ENCODE results near the gene GRIA4.

GRIA4 gene

DNA sequence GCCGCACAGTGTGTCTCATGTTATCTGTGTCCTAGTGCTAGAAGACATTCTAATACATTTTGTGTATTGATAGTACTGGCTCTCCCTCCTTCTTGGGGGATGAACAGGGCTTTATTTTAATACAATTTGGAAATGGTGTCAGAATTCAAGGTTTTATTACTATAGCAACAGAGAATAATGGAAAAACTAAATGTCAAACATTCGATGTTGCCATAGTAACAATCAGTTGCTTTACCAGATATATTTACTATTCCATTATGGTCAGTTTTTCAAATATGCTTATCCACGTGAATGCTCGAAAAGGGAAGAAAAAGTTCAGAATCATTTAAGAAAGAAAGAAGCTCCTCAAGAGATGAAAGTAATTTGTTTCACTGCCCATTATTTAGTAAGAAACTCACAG is 420.7 kb downstream of the GRIA4 start:
- TF ChIP-seq, protein P1, sequence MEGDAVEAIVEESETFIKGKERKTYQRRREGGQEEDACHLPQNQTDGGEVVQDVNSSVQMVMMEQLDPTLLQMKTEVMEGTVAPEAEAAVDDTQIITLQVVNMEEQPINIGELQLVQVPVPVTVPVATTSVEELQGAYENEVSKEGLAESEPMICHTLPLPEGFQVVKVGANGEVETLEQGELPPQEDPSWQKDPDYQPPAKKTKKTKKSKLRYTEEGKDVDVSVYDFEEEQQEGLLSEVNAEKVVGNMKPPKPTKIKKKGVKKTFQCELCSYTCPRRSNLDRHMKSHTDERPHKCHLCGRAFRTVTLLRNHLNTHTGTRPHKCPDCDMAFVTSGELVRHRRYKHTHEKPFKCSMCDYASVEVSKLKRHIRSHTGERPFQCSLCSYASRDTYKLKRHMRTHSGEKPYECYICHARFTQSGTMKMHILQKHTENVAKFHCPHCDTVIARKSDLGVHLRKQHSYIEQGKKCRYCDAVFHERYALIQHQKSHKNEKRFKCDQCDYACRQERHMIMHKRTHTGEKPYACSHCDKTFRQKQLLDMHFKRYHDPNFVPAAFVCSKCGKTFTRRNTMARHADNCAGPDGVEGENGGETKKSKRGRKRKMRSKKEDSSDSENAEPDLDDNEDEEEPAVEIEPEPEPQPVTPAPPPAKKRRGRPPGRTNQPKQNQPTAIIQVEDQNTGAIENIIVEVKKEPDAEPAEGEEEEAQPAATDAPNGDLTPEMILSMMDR (IDR thresholded peaks at IDR 0.05; ENCODE audit: extremely low read depth, missing control alignments) = no peak
- no peak for DNase-seq (ENCODE audit: low spot score)

- DNase-seq (ENCODE audit: low spot score) = no peak
- TF ChIP-seq, protein P1 (IDR thresholded peaks at IDR 0.05; ENCODE audit: extremely low read depth, missing control alignments) = no peak
Observed at GRCh38 chr11:106031202-106031810, 421.4 kb downstream of the GRIA4 start.

Data from GM20000 (cell line).